Activated T-cell treated with anti-CD3 and anti-CD28 coated beads for 1 hour (primary cell): ENCODE results near the gene PPP1R3F.
A peak's percentile ranks its signal among the peaks of the same experiment; 100 is the strongest.
"Not testable (repeated sequence)": the region's sequence is repeated elsewhere in the genome, so short reads cannot be mapped to it uniquely, and the experiment has no call there.

ENCODE experiments used
- DNase-seq: peaks from one replicate; pipeline ENCODE4 v3.0.0-alpha.2; 2020; ENCODE audit warnings: low read depth

The PPP1R3F gene

GRCh38 chrX:49273181-49273727, 3.7 kb downstream of the PPP1R3F start:
- no peak for DNase-seq

DNA sequence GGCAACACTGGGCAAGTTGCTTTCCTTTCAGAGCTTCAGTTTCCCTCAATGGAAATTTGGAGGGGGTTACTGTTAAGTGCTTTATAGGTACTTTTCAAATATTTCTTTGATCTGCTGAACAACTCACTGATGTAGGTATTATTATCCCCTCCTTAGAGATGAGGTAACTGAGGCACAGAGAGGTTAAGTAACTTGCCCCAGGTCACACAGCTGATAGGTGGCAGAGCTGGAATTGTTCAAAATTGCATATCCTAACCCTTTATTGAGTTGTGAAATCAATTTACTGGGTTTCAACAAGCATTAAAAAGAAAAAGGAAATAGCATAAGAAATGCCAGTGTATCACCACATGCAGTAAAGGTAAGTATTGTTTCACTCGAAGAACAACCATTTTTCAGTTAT, 6.6 kb downstream of the PPP1R3F start:
- no peak for DNase-seq

- DNase-seq, result no peak
These were observed 7.3 kb downstream of the PPP1R3F start for GRCh38 chrX:49276671-49277534.

DNA sequence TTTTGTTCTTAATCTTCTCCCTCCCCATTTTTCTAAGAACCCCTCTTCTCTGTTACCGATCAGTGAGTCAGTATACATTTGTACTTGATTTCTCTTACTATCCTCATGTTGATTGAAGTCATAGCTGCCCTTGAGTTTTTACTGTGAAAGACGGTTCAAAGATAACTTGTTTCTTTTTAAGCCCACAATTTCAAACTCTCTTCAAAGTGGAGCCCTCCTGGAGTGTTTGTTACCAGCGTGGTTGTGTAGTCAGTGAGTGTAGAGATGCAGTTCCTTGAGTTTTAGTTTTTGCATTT, 7.9 kb downstream of the PPP1R3F start:
- no peak for DNase-seq

DNA sequence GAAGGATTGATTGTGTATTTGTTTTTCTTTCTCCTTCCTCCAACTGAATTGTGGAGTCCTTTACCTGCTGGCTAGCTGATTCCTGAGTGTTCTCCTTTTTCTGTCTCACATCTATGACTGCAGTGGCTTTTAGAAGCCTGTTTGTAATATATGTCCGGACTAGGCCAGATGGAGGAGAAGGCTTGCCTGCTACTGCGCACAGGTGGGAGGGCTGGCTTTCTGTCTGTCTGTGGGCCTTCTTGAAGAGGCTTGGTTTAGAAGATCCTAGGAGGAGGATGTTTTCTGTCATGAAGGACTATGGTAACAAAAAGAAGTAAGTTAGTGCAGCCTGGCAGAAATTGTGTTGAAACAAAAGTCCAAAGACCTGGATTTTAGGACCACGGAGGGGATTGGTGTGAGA, 8.5 kb downstream of the PPP1R3F start:
- no peak for DNase-seq

DNA sequence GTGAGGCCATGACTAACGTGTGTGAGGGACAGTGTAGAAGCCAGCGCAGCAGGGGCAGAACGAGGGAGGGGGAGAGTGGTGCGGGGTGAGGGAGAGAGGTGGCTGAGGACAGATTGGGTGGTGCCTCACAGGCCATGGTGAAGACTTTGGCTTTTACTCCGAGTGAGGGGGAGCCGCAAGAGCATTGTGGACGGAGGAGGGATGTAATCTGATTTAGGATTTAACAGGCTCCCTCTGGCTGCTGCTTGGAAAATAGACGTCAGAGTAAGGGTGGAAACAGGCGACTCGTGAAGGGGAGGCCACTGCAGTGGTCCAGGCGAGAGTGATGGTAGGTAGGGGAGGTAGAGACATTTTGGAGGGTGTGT, 13.0 kb downstream of the PPP1R3F start:
- no peak for DNase-seq

DNA sequence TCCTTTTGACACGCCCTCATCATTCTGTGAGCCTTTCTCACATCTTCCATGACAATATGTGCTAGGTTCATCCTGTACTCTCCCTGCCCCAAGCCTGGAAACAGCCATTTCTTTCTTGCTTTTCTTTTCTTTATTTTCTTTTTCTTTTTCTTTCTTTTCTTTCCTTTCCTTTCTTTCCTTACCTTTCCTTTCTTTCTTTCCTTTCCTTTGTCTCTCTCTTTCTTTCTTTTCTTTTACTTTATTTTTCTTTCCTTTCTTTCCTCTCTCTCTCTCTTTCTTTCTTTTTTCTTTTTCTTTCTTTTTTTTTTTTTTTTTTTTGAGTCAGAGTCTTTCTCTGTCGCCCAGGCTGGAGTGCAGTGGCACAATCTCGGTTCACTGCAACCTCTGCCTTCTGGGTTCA, 14.6 kb downstream of the PPP1R3F start:
- no peak for DNase-seq

- DNase-seq, result no peak
These were observed 16.5 kb downstream of the PPP1R3F start for GRCh38 chrX:49286136-49286535.

GRCh38 chrX:49286581-49286980, 17.0 kb downstream of the PPP1R3F start:
- DNase-seq, result no peak

DNA sequence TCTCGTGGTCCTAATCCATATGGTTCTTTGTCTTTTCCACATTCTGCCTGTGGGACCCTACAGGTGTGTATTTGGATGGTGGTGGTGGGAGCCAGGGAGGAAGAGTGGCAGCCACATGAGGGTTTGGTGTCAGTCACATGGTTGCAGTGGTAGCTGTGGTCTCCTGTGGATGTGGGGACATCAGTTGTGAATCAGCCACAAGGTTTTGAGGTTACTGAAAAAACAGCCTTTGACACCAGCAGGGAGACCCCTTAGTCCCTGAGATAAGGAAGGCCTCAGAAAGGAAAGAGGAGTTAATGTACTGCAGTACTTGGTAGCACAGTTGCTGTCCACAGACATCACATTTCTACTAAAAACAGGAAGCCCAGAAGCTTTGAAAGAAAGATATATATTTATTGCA, 18.1 kb downstream of the PPP1R3F start:
- no peak for DNase-seq

DNA sequence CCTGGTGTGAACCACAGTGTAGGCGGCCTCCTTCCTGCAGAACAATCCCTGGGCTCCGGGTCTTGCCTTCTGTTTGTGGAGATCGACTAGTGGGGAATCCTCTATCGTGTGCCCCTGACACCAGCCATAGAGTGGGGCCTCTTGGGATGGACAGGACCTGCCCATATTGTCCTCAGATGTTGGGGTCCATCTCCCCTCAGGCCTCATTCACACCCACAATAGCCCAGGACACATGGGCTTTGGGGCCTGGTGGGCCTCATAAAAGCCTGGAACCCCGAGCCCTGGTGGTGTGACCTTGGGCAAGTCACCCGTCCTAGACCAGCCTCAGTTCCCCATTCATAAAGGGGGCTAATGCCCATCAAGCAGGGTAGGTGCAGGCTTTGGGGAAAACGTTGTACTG, 20.6 kb downstream of the PPP1R3F start:
- no peak for DNase-seq

GRCh38 chrX:49291615-49292337, 22.2 kb downstream of the PPP1R3F start:
- peak; percentile 57 for DNase-seq

GRCh38 chrX:49292400-49293362, 23.1 kb downstream of the PPP1R3F start:
- no peak for DNase-seq

GRCh38 chrX:49299293-49299692, 29.7 kb downstream of the PPP1R3F start:
- DNase-seq, result not testable (repeated sequence)

- no peak for DNase-seq
These were observed 31.1 kb downstream of the PPP1R3F start for GRCh38 chrX:49300703-49301102.

DNA sequence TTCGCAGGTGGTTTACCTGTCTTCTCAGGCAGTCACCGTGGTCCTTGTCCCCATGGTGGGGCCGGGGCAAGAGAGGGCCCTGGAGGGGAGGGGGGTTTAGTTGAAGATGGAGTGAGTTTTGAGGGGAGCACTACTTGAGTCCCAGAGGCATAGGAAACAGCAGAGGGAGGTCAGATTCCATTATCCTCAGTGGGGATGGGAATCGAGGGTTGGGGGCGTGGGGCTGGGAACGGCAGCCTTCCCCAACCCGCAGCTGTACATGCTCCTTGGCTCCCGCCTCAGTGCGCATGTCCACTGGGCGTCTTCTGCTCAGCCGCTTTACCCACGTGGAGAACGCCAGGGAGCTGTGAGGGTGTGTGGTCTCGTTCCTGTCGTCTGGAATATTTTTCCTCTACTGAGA, 33.8 kb downstream of the PPP1R3F start, which contains the start of gene GAGE10:
Gene GAGE10 (plus strand): TSS at position 301 of the 400 bp plus-strand sequence. CDS start 1,214 bp downstream, outside the sequence.
- DNase-seq, result no peak

DNA sequence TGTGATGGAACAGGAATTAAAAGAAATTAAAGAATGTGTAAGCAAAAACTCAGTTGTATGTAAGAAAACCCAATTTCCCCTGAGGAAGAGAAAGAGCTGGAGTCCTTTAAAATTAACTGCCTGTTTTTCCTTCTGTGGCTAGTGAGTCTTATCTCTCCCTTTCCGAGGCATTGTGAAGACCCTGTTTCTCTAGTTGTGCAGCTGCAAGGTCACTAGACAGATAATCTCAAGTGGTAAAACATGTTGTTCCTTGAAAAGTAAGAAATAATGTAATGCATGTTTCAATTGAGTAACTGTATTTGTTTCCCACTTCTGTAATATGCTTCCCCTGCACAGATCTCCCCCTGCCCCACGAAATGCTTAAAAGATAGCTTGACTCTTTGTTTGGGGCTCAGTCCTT, 38.2 kb downstream of the PPP1R3F start:
- DNase-seq, result not testable (repeated sequence)

GRCh38 chrX:49308604-49309269, 39.1 kb downstream of the PPP1R3F start:
- no peak for DNase-seq

- no peak for DNase-seq
These were observed 39.9 kb downstream of the PPP1R3F start for GRCh38 chrX:49309401-49309981.

GRCh38 chrX:49310371-49310770, 40.8 kb downstream of the PPP1R3F start:
- no peak for DNase-seq

DNA sequence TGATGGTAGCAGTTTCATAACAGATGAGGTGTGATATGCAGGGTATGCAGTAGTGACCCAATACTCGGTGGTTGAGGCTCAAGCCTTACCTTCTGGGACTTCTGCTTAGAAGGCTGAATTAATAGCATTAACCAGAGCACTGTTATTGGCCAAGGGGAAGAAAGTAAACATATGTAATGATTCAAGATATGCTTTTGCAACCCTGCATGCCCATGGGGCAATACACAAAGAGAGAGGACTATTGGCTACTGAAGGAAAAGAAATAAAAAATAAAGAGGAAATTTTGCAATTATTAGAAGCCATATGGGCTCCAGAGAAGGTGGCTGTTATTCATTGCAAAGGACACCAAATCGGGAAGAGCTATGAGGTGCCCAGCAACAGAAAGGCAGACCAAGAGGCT, 42.6 kb downstream of the PPP1R3F start:
- DNase-seq, result no peak
